ENCODE measurements around the gene PPP2R3B.

The PPP2R3B gene

GRCh38 chrX:349196-349595 lies 37.5 kb downstream of the PPP2R3B start:
- DNase-seq (ENCODE audit: low spot score): no peak
- TF ChIP-seq, protein P1, sequence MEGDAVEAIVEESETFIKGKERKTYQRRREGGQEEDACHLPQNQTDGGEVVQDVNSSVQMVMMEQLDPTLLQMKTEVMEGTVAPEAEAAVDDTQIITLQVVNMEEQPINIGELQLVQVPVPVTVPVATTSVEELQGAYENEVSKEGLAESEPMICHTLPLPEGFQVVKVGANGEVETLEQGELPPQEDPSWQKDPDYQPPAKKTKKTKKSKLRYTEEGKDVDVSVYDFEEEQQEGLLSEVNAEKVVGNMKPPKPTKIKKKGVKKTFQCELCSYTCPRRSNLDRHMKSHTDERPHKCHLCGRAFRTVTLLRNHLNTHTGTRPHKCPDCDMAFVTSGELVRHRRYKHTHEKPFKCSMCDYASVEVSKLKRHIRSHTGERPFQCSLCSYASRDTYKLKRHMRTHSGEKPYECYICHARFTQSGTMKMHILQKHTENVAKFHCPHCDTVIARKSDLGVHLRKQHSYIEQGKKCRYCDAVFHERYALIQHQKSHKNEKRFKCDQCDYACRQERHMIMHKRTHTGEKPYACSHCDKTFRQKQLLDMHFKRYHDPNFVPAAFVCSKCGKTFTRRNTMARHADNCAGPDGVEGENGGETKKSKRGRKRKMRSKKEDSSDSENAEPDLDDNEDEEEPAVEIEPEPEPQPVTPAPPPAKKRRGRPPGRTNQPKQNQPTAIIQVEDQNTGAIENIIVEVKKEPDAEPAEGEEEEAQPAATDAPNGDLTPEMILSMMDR (IDR thresholded peaks at IDR 0.05; ENCODE audit: extremely low read depth, insufficient read depth, missing control alignments): no peak
- in situ Hi-C loops (cut with MboI; ENCODE audit: low pct_unique_long_range_greater_than_20kb, low sequenced_read_pairs, unreplicated experiment): no loop called here

DNA sequence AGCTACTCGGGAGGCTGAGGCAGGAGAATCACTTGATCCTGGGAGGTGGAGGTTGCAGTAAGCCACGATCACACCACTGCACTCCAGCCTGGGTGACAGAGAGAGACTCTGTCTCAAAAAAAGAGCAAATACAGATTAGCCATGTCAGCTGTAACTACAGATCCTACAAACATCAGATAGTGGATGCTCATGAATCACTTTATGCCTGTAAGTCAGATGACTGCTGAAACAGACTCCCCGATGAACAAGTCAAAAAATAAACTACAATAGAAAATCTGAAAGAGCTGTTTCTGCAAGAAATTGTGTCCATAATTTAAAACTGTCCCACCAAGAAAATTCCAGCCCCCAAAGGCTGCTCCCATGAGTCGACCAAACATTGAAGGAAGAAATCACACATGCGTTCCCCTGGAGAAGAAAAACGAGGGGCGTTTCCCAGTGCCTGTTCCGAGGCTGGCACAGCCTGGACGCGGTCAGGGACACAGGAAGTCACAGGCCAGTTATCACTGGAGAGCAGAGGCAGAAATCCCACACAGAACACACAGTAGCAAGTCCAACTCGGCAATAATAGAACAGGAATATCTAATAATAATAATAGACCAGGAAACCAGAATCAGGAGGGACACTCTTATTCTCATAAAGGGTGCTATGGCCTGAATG lies 38.1 kb downstream of the PPP2R3B start:
- in situ Hi-C loops (cut with MboI; ENCODE audit: low pct_unique_long_range_greater_than_20kb, low sequenced_read_pairs, unreplicated experiment): no loop called here
- DNase-seq (ENCODE audit: low spot score): no peak
- TF ChIP-seq, protein P1 (IDR thresholded peaks at IDR 0.05; ENCODE audit: extremely low read depth, insufficient read depth, missing control alignments): no peak

GRCh38 chrX:347351-348117 lies 39.2 kb downstream of the PPP2R3B start:
- in situ Hi-C loops (cut with MboI; ENCODE audit: low pct_unique_long_range_greater_than_20kb, low sequenced_read_pairs, unreplicated experiment): no loop called here
- DNase-seq (ENCODE audit: low spot score): no peak
- TF ChIP-seq, protein P1 (IDR thresholded peaks at IDR 0.05; ENCODE audit: extremely low read depth, insufficient read depth, missing control alignments): no peak

GRCh38 chrX:346034-346813 lies 40.5 kb downstream of the PPP2R3B start:
- in situ Hi-C loops (cut with MboI; ENCODE audit: low pct_unique_long_range_greater_than_20kb, low sequenced_read_pairs, unreplicated experiment): no loop called here
- no peak for DNase-seq (ENCODE audit: low spot score)
- TF ChIP-seq, protein P1 (IDR thresholded peaks at IDR 0.05; ENCODE audit: extremely low read depth, insufficient read depth, missing control alignments): no peak

DNA sequence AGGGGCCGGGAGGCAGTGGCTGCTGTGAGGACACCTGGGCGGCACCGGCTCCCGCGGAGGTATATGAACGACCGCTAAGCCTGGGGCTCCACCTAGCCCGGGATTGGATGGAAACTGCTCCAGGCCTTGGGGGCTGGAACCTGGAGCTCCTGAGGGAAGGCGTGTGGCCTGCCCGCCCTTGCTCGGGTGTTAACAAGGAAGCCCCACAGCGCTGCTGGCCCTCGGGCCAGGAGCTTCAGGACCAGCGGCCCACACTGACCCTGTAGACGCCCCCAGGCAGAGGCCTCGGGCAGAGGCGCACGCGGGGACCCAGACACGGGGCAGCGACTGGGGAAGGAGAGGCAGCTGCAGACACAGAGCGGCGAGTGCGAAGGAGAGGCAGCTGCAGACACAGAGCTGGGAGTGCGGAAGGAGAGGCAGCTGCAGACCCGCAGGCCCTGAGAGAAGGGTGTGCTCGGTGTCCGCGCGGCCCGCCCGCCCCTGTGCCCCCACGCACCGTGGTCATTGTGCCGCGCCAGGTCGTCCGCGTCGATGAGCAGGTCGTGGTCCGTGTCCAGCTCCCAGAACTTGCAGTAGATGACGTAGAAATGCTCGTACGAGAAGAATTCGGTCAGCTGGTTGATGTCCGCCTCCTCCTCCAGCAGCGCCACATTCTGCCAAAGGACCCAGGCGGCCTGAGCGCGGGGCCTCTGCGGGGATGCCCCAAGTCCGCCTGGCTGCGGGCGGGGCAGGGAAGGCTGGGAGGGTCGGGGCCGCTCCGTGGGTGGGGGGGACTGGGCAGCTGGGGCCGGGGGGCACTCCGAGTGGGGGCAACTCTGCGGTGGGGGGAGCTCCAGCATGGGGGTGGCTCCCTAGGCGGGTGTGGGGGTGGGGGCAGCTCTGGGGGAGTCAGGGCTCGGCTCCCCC lies 41.4 kb downstream of the PPP2R3B start:
- no peak for DNase-seq (ENCODE audit: low spot score)
- in situ Hi-C loops (cut with MboI; ENCODE audit: low pct_unique_long_range_greater_than_20kb, low sequenced_read_pairs, unreplicated experiment): no loop called here
- TF ChIP-seq, protein P1 (IDR thresholded peaks at IDR 0.05; ENCODE audit: extremely low read depth, insufficient read depth, missing control alignments): no peak
